ENCODE measurements around the gene SNX5.

DNA sequence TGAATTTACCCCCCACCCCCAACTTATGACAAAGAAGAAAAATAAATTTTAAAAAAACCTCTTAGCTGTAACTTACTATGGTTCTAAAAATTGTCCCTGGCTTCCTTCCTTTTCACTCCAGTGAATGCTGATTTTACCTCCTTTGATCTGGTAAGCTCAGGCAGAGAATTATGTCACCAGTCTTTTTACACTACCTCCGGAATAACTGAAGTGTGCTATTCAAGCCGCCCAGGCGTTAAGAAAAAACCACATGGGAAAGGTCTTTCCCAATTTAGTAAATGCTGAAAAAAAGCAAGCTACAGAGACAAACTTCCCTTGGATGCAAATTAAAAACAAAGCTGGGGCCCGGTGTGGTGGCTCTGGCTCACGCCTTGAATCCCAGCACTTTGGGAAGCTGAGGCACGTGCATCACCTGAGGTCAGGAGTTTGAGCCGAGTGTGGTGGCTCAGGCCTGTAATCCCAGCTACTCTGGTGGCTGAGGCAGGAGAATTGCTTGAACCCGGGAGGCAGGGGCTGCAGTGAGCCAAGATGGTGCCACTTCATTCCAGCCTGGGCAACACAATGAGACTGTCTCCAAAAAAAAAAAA, 12.4 kb downstream of the SNX5 start:
- TF ChIP-seq, protein P1, sequence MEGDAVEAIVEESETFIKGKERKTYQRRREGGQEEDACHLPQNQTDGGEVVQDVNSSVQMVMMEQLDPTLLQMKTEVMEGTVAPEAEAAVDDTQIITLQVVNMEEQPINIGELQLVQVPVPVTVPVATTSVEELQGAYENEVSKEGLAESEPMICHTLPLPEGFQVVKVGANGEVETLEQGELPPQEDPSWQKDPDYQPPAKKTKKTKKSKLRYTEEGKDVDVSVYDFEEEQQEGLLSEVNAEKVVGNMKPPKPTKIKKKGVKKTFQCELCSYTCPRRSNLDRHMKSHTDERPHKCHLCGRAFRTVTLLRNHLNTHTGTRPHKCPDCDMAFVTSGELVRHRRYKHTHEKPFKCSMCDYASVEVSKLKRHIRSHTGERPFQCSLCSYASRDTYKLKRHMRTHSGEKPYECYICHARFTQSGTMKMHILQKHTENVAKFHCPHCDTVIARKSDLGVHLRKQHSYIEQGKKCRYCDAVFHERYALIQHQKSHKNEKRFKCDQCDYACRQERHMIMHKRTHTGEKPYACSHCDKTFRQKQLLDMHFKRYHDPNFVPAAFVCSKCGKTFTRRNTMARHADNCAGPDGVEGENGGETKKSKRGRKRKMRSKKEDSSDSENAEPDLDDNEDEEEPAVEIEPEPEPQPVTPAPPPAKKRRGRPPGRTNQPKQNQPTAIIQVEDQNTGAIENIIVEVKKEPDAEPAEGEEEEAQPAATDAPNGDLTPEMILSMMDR (IDR thresholded peaks at IDR 0.05; ENCODE audit: borderline replicate concordance, extremely low read depth, low read length, poor library complexity, severe bottlenecking), result no peak
- no peak for TF ChIP-seq EZH2 (IDR thresholded peaks at IDR 0.05; ENCODE audit: borderline replicate concordance, low read depth, low read length, severe bottlenecking)

Measured in DND-41 (cell line).